Measurements from ENCODE around the gene PARD3B. TPM values are rescaled to one million over a fixed set of nuclear protein-coding genes. Genes with fewer than 3 reads are reported as not detected.

The PARD3B gene, protein sequence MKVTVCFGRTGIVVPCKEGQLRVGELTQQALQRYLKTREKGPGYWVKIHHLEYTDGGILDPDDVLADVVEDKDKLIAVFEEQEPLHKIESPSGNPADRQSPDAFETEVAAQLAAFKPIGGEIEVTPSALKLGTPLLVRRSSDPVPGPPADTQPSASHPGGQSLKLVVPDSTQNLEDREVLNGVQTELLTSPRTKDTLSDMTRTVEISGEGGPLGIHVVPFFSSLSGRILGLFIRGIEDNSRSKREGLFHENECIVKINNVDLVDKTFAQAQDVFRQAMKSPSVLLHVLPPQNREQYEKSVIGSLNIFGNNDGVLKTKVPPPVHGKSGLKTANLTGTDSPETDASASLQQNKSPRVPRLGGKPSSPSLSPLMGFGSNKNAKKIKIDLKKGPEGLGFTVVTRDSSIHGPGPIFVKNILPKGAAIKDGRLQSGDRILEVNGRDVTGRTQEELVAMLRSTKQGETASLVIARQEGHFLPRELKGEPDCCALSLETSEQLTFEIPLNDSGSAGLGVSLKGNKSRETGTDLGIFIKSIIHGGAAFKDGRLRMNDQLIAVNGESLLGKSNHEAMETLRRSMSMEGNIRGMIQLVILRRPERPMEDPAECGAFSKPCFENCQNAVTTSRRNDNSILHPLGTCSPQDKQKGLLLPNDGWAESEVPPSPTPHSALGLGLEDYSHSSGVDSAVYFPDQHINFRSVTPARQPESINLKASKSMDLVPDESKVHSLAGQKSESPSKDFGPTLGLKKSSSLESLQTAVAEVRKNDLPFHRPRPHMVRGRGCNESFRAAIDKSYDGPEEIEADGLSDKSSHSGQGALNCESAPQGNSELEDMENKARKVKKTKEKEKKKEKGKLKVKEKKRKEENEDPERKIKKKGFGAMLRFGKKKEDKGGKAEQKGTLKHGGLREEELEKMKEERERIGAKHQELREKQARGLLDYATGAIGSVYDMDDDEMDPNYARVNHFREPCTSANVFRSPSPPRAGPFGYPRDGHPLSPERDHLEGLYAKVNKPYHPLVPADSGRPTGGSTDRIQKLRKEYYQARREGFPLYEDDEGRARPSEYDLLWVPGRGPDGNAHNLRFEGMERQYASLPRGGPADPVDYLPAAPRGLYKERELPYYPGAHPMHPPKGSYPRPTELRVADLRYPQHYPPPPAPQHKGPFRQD (N-terminal part only)
- total RNA-seq, result 7.0 and 7.6 TPM in 2 replicates

DNA sequence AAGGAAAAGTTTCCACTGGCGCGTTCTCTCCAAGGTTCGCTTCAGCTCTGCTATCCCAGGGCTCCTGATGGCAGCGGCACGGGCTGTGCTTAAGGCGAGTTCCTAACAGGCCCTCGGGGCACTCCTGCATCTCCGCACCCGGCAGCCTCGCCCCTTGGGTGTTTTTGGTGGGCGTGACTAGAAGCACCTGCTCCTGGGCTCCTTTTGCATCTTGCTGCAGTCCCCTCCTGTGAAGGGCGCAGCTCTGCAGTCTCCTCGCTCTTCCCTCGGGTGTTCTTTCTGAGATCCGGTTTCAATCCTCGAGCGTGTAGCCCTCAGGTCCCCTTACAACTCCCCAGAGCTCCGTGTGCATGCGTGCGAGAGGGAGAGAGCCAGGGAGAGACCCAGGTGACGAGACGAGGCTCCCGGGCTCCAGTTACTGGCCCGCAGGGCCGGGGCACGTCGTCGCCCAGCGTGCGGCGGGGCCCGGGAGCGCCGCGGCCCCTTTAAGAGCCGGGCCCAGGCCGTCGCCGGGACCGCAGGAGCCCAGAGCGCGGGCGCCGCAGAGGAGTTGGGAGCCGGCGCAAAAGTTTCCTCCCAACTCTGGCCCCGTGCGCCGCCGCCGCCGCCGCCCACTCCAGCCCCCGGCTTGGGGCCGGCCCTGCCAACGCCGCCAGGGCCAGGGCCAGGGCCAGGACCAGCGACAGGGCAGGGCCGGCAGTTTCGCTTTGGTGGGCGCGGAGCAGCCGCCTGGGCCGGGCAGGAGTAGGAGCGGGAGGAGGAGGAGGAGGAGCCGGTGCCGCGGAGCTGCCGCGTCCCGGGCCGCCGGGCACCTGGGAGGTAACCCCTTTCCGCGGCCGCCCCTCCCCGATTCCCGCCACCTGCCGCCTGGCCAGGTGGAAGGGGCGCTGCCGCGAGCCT, at the start of gene PARD3B:
Gene PARD3B, plus strand, starts transcription at position 515 of the 900 bp plus-strand sequence. CDS start 525 bp downstream, outside the sequence.

Measured in endothelial cell of coronary artery (primary cell).